ENCODE data around the gene TENT4A.

- TF ChIP-seq POLR2A (IDR thresholded peaks at IDR 0.05) (no peak), CTCF (IDR thresholded peaks at IDR 0.05) (no peak)
These were observed 49.5 kb downstream of the TENT4A start for GRCh38 chr5:6762697-6763096.
